PC-3 (cell line): Measurements from ENCODE around the gene CHST3. TPM values are rescaled to one million over a fixed set of nuclear protein-coding genes. Genes with fewer than 3 reads are reported as not detected.

Source experiments
- ATAC-seq: fragments of 200-7000 bp; cut with Tn5 transposase; 2 replicates; pipeline ENCODE4 v1.9.1; 2020; ENCODE audit warnings: mild to moderate bottlenecking, moderate library complexity
- BruUV-seq: library from RNA; stranded (reverse); fragments of 400-500 nt; replicated peaks from 2 replicates; lab custom pipeline; 2021; lab: Mats Ljungman, UMichigan
- CTCF ChIA-PET: fragments of 300-600 bp; sonication (Branson Sonifier 250); formaldehyde crosslinking; loops from one replicate; lab custom pipeline; 2022; ENCODE audit warnings: antibody characterized with exemption; lab: Charles Lee
- POLR2A ChIA-PET: fragments of 300-600 bp; sonication (Branson Sonifier 250); formaldehyde crosslinking; loops from one replicate; lab custom pipeline; 2022; ENCODE audit warnings: antibody characterized with exemption; ENCODE audit not compliant: unreplicated experiment; lab: Charles Lee
- DNase-seq: peaks from one replicate; pipeline ENCODE4 v3.0.0-alpha.2; 2015
- H2AFZ ChIP-seq: fragments of 300-600 bp; sonication (generic); 2 replicates; pipeline ENCODE4 v1.6.0; 2016; ENCODE audit warnings: antibody characterized with exemption, low read length
- H3F3A ChIP-seq: fragments of 300-600 bp; sonication (generic); one replicate; pipeline ENCODE4 v1.6.0; 2017; ENCODE audit warnings: antibody characterized with exemption, low read length, control low read depth, mild to moderate bottlenecking; ENCODE audit not compliant: unreplicated experiment
- H3K27ac ChIP-seq: fragments of 300-600 bp; sonication (generic); 2 replicates; pipeline ENCODE4 v1.5.1; 2016; ENCODE audit warnings: mild to moderate bottlenecking, low read length
- H3K27me3 ChIP-seq: fragments of 300-600 bp; sonication (generic); 2 replicates; pipeline ENCODE4 v1.6.1; 2016; ENCODE audit warnings: low read length, mixed read lengths
- H3K36me3 ChIP-seq: fragments of 300-600 bp; sonication (generic); 2 replicates; pipeline ENCODE4 v1.6.1; 2016; ENCODE audit warnings: low read depth, mixed run types, low read length, mixed read lengths
- H3K4me1 ChIP-seq: fragments of 300-600 bp; sonication (generic); 2 replicates; pipeline ENCODE4 v1.5.1; 2016; ENCODE audit warnings: low read length; ENCODE audit not compliant: insufficient read depth
- H3K4me2 ChIP-seq: fragments of 300-600 bp; sonication (generic); 2 replicates; pipeline ENCODE4 v1.6.0; 2016; ENCODE audit warnings: low read length
- H3K4me3 ChIP-seq: fragments of 300-600 bp; sonication (generic); 2 replicates; pipeline ENCODE4 v1.5.1; 2016; ENCODE audit warnings: mild to moderate bottlenecking, low read length, mixed read lengths
- H3K79me2 ChIP-seq: fragments of 300-600 bp; sonication (generic); 2 replicates; pipeline ENCODE4 v1.6.1; 2017; ENCODE audit warnings: low read length, mixed read lengths
- H3K9ac ChIP-seq: fragments of 300-600 bp; sonication (generic); 2 replicates; pipeline ENCODE4 v1.6.0; 2016; ENCODE audit warnings: mild to moderate bottlenecking, low read length
- H3K9me2 ChIP-seq: fragments of 300-600 bp; sonication (generic); replicated peaks from 2 replicates; pipeline ENCODE4 v1.6.1; 2016; ENCODE audit warnings: mixed run types, low read length, mixed read lengths
- H3K9me3 ChIP-seq: fragments of 300-600 bp; sonication (generic); 2 replicates; pipeline ENCODE4 v1.6.1; 2016; ENCODE audit warnings: low read length, mixed read lengths
- H4K20me1 ChIP-seq: fragments of 300-600 bp; sonication (generic); 2 replicates; pipeline ENCODE4 v1.6.1; 2016; ENCODE audit warnings: low read length, mixed read lengths
- EZH2 ChIP-seq: fragments of 300-600 bp; sonication (generic); IDR thresholded peaks from one replicate; pipeline ENCODE4 v1.6.1; 2017; ENCODE audit warnings: antibody characterized with exemption, mild to moderate bottlenecking, low read length; ENCODE audit not compliant: unreplicated experiment
- EZH2phosphoT487 ChIP-seq: fragments of 300-600 bp; sonication (generic); IDR thresholded peaks from 2 replicates; pipeline ENCODE4 v1.6.1; 2018; ENCODE audit warnings: mild to moderate bottlenecking, antibody characterized with exemption, low read length, borderline replicate concordance
- intact Hi-C: fragments of 100-400 bp; cut with micrococcal nuclease; formaldehyde crosslinking; loops from 2 replicates; pipeline ENCODE4 v1.9.0; 2023
- total RNA-seq: library from RNA; depleted of rRNA; stranded (reverse); fragments of >200 nt; gene quantifications from 2 replicates; pipeline ENCODE4 v1.2.3, GENCODE V29; 2014
- TF ChIP-seq, protein P1 (sequence below): fragments of 300-600 bp; sonication (generic); conservative IDR thresholded peaks from 2 replicates; pipeline ENCODE4 v1.5.1; 2017; ENCODE audit warnings: antibody characterized with exemption, low read depth, mild to moderate bottlenecking, low read length

The CHST3 gene
- total RNA-seq, 1 experiment from 2014 or later = 12.7 TPM

DNA sequence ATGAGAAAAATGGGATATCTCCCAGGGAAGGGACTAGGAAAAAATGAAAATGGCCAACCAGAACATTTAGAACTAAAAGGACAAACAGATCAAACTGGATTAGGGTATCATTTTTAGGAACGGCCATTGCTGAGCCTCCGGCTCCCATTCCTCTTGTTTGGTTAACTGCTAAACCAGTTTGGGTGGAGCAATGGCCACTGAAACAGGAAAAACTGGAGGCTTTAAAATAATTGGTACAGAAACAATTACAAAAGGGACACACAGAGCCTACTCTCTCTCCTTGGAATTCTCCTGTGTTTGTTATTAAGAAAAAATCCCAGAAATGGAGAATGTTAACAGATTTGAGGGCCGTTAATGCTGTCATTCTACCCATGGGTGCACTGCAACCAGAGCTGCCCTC lies 4.7 kb upstream of the CHST3 start:
- H3K27me3 ChIP-seq = no peaks in the 10 kb centered on the region
- no peaks in the 10 kb centered on the region for H4K20me1 ChIP-seq
- BruUV-seq = no TSS peak
- ChIA-PET CTCF (no interaction called here), POLR2A (interaction anchor here (0.6 kb wide), 1 partner anchor 253 kb away, joined by 3 read pairs; no protein-coding TSS in a partner anchor)
- no peak overlapping the region for H2AFZ ChIP-seq
- H3K36me3 ChIP-seq = no peaks in the 10 kb centered on the region
- peaks cover 6% of the 10 kb centered on the region for H3K4me1 ChIP-seq
- no peaks in the 10 kb centered on the region for H3K9me3 ChIP-seq
- no peak overlapping the region for H3K4me2 ChIP-seq
- H3K79me2 ChIP-seq = peaks cover 2% of the 10 kb centered on the region; the same call in 1 of the 2 replicates
- intact Hi-C loops = loop anchor here (5.0 kb wide), 2 partner anchors 37 to 68 kb away; no protein-coding TSS in a partner anchor
- no peak for DNase-seq
- no peak overlapping the region for H3K4me3 ChIP-seq
- no peak overlapping the region for H3K9ac ChIP-seq
- H3F3A ChIP-seq = no peaks in the 10 kb centered on the region
- no peak for ATAC-seq
- no peak overlapping the region for H3K27ac ChIP-seq
- no peaks in the 10 kb centered on the region for H3K9me2 ChIP-seq
- no peak for TF ChIP-seq EZH2
- TF ChIP-seq, protein P1, sequence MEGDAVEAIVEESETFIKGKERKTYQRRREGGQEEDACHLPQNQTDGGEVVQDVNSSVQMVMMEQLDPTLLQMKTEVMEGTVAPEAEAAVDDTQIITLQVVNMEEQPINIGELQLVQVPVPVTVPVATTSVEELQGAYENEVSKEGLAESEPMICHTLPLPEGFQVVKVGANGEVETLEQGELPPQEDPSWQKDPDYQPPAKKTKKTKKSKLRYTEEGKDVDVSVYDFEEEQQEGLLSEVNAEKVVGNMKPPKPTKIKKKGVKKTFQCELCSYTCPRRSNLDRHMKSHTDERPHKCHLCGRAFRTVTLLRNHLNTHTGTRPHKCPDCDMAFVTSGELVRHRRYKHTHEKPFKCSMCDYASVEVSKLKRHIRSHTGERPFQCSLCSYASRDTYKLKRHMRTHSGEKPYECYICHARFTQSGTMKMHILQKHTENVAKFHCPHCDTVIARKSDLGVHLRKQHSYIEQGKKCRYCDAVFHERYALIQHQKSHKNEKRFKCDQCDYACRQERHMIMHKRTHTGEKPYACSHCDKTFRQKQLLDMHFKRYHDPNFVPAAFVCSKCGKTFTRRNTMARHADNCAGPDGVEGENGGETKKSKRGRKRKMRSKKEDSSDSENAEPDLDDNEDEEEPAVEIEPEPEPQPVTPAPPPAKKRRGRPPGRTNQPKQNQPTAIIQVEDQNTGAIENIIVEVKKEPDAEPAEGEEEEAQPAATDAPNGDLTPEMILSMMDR = no peak
- TF ChIP-seq EZH2phosphoT487 = no peak

DNA sequence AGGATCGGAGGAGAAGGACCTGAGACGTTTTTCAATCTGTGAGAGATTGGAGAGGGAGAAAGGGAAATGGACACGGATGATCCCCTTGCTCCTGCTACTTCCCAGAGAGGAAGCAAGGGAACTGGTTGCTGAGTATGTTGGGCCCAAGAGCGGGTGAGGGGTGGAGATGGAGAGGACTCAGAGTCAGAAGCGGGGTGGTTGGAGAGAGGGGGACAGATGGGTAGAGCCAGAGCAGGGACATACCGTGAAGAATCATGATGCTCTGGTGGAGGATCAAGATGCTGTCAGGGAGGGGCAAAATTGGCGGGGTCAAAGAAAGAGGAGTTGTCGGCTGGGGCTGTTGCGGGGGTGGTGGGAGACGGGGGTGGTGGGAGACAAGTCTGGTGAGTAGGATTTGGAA lies 2.4 kb upstream of the CHST3 start:
- Histone ChIP-seq H3K4me2 (no peak overlapping the region), H3F3A (no peaks in the 10 kb centered on the region), H3K4me1 (peaks cover 20% of the 10 kb centered on the region), H4K20me1 (no peaks in the 10 kb centered on the region), H3K27me3 (no peaks in the 10 kb centered on the region), H3K9me2 (no peaks in the 10 kb centered on the region), H3K9ac (no peak overlapping the region), H2AFZ (no peak overlapping the region), H3K36me3 (no peaks in the 10 kb centered on the region), H3K9me3 (no peaks in the 10 kb centered on the region), H3K79me2 (peaks cover 26% of the 10 kb centered on the region), H3K27ac (no peak overlapping the region), H3K4me3 (no peak overlapping the region)
- no peak for TF ChIP-seq EZH2
- TF ChIP-seq EZH2phosphoT487 = no peak
- TF ChIP-seq, protein P1 = no peak
- no TSS peak for BruUV-seq
- ATAC-seq (no peak), DNase-seq (no peak)
- CTCF ChIA-PET = no interaction called here
- intact Hi-C loops = no loop called here
- POLR2A ChIA-PET = no interaction called here

DNA sequence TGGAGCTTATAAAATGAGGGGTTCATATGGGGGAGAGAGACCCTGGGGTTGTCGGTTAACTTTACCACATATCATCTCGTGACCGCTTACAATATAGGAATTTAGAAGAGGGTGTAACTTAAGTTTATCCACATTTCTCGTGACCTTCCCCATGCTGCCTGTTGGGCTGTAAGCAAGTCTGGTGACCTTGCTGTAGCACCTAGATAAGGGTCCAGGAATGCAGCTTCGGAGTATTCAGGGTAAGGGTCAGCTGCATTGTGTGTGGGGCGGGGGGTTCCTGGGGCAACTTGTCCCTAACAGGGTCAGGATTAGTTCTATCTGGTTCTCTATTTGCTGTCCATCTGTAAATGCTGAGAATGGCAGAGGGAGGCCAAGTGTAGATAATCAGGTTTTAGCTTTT lies 1.3 kb upstream of the CHST3 start:
- TF ChIP-seq, protein P1 = no peak
- TF ChIP-seq EZH2 (no peak), EZH2phosphoT487 (no peak)
- Histone ChIP-seq H3K27ac (no peak overlapping the region), H3K4me1 (peaks cover 30% of the 10 kb centered on the region), H3K27me3 (no peaks in the 10 kb centered on the region), H3K4me2 (no peak overlapping the region), H3K9ac (no peak overlapping the region), H3K79me2 (peaks cover 36% of the 10 kb centered on the region), H3K36me3 (no peaks in the 10 kb centered on the region), H3F3A (no peaks in the 10 kb centered on the region), H4K20me1 (no peaks in the 10 kb centered on the region), H3K9me2 (no peaks in the 10 kb centered on the region), H3K4me3 (no peak overlapping the region), H3K9me3 (no peaks in the 10 kb centered on the region), H2AFZ (no peak overlapping the region)
- no peak for DNase-seq
- CTCF ChIA-PET = no interaction called here
- BruUV-seq = no TSS peak
- intact Hi-C loops = no loop called here
- no peak for ATAC-seq
- POLR2A ChIA-PET = no interaction called here
